ENCODE data around the gene TIAM1. TPM values are rescaled to one million over a fixed set of nuclear protein-coding genes. Genes with fewer than 3 reads are reported as not detected.
A peak's percentile ranks its signal among the peaks of the same experiment; 100 is the strongest.

TIAM1 gene
- total and polyA plus RNA-seq, 2 experiments from 2014 or later: 3.2 to 7.6 TPM

- Histone ChIP-seq H3K79me2 (ENCODE audit: insufficient read depth) (peaks cover 2% of the 10 kb centered on the region; the same call in 1 of the 2 replicates), H3F3A (ENCODE audit: insufficient read depth) (peaks cover 12% of the 10 kb centered on the region; the same call in 1 of the 2 replicates), H3K36me3 (ENCODE audit: low read depth) (no peaks in the 10 kb centered on the region), H3K4me1 (ENCODE audit: insufficient read depth) (peaks cover 2% of the 10 kb centered on the region), H3K4me2 (ENCODE audit: unreplicated experiment) (no peak overlapping the region), H3K9me2 (ENCODE audit: insufficient read depth) (no peaks in the 10 kb centered on the region), H3K27me3 (replicated peaks; ENCODE audit: insufficient read depth) (no peaks in the 10 kb centered on the region), H3K9me3 (ENCODE audit: low read depth) (no peaks in the 10 kb centered on the region), H3K27ac (no peak overlapping the region), H3K4me3 (no peak overlapping the region), H4K20me1 (ENCODE audit: insufficient read depth) (no peaks in the 10 kb centered on the region), H3K9ac (no peak overlapping the region), H2AFZ (no peak overlapping the region)
- no peak for DNase-seq
- in situ Hi-C loops (cut with MboI): no loop called here
- 67 to 69% methylated on average over 7 of the region's 7 CpGs for WGBS, 2 experiments (ENCODE audit: low coverage in 1 of 2, low lambda C conversion rate in 2 of 2, missing lambda C conversion rate in 2 of 2)
- TF ChIP-seq EZH2phosphoT487 (IDR thresholded peaks at IDR 0.05; ENCODE audit: insufficient read depth, low read depth) (no peak), EZH2 (IDR thresholded peaks at IDR 0.05; ENCODE audit: insufficient read depth, poor library complexity, severe bottlenecking) (no peak)
These were observed 4.1 kb upstream of the TIAM1 start for GRCh38 chr21:31348188-31348587.

- peaks cover 12% of the 10 kb centered on the region; the same call in 1 of the 2 replicates for H3F3A ChIP-seq (ENCODE audit: insufficient read depth)
- no peak overlapping the region for H3K4me2 ChIP-seq (ENCODE audit: unreplicated experiment)
- peaks cover 7% of the 10 kb centered on the region; the same call in 1 of the 2 replicates for H3K79me2 ChIP-seq (ENCODE audit: insufficient read depth)
- DNase-seq: peak; percentile 47
- no peak overlapping the region for H3K4me3 ChIP-seq
- no peak overlapping the region for H2AFZ ChIP-seq
- no peaks in the 10 kb centered on the region for H3K27me3 ChIP-seq (replicated peaks; ENCODE audit: insufficient read depth)
- WGBS, 2 experiments (ENCODE audit: low coverage in 1 of 2, low lambda C conversion rate in 2 of 2, missing lambda C conversion rate in 2 of 2): 48 to 54% methylated on average over 15 of the region's 15 CpGs
- no peak overlapping the region for H3K27ac ChIP-seq
- no peak overlapping the region for H3K9ac ChIP-seq
- no peak for TF ChIP-seq EZH2 (IDR thresholded peaks at IDR 0.05; ENCODE audit: insufficient read depth, poor library complexity, severe bottlenecking)
- TF ChIP-seq EZH2phosphoT487 (IDR thresholded peaks at IDR 0.05; ENCODE audit: insufficient read depth, low read depth): no peak
- H3K9me2 ChIP-seq (ENCODE audit: insufficient read depth): no peaks in the 10 kb centered on the region
- in situ Hi-C loops (cut with MboI): no loop called here
- no peaks in the 10 kb centered on the region for H3K9me3 ChIP-seq (ENCODE audit: low read depth)
- peaks cover 6% of the 10 kb centered on the region for H3K4me1 ChIP-seq (ENCODE audit: insufficient read depth)
- no peaks in the 10 kb centered on the region for H4K20me1 ChIP-seq (ENCODE audit: insufficient read depth)
- no peaks in the 10 kb centered on the region for H3K36me3 ChIP-seq (ENCODE audit: low read depth)
These were observed 3.5 kb upstream of the TIAM1 start for GRCh38 chr21:31347435-31348032.

GRCh38 chr21:31346256-31346821 lies 2.3 kb upstream of the TIAM1 start:
- Histone ChIP-seq H3K9ac (no peak overlapping the region), H2AFZ (no peak overlapping the region), H3K27ac (no peak overlapping the region), H3K4me1 (ENCODE audit: insufficient read depth) (peaks cover 6% of the 10 kb centered on the region), H3F3A (ENCODE audit: insufficient read depth) (0 out of 2 replicates have a peak, but pooled peaks cover 2% of the 10 kb centered on the region), H3K4me2 (ENCODE audit: unreplicated experiment) (no peak overlapping the region), H3K4me3 (no peak overlapping the region), H4K20me1 (ENCODE audit: insufficient read depth) (no peaks in the 10 kb centered on the region), H3K27me3 (replicated peaks; ENCODE audit: insufficient read depth) (no peaks in the 10 kb centered on the region), H3K36me3 (ENCODE audit: low read depth) (no peaks in the 10 kb centered on the region), H3K9me2 (ENCODE audit: insufficient read depth) (no peaks in the 10 kb centered on the region), H3K79me2 (ENCODE audit: insufficient read depth) (peaks cover 19% of the 10 kb centered on the region; the same call in 1 of the 2 replicates), H3K9me3 (ENCODE audit: low read depth) (no peaks in the 10 kb centered on the region)
- no peak for DNase-seq
- in situ Hi-C loops (cut with MboI): no loop called here
- 63 to 67% methylated on average over 14 of the region's 14 CpGs for WGBS, 2 experiments (ENCODE audit: low coverage in 1 of 2, low lambda C conversion rate in 2 of 2, missing lambda C conversion rate in 2 of 2)
- no peak for TF ChIP-seq EZH2phosphoT487 (IDR thresholded peaks at IDR 0.05; ENCODE audit: insufficient read depth, low read depth)
- no peak for TF ChIP-seq EZH2 (IDR thresholded peaks at IDR 0.05; ENCODE audit: insufficient read depth, poor library complexity, severe bottlenecking)

- in situ Hi-C loops (cut with MboI): no loop called here
These were observed 1.1 kb upstream of the TIAM1 start for GRCh38 chr21:31345136-31345535.

More at GRCh38 chr21:31345136-31345535, 1.1 kb upstream of the TIAM1 start:
- no peaks in the 10 kb centered on the region for H4K20me1 ChIP-seq (ENCODE audit: insufficient read depth)
- H3K4me3 ChIP-seq: no peak overlapping the region
- no peak overlapping the region for H3K27ac ChIP-seq
- H3K27me3 ChIP-seq (replicated peaks; ENCODE audit: insufficient read depth): no peaks in the 10 kb centered on the region
- no peak overlapping the region for H2AFZ ChIP-seq
- H3K4me1 ChIP-seq (ENCODE audit: insufficient read depth): peaks cover 6% of the 10 kb centered on the region; the same call in 1 of the 2 replicates
- TF ChIP-seq EZH2phosphoT487 (IDR thresholded peaks at IDR 0.05; ENCODE audit: insufficient read depth, low read depth) (no peak), EZH2 (IDR thresholded peaks at IDR 0.05; ENCODE audit: insufficient read depth, poor library complexity, severe bottlenecking) (no peak)
- H3K79me2 ChIP-seq (ENCODE audit: insufficient read depth): peaks cover 31% of the 10 kb centered on the region; the same call in 1 of the 2 replicates
- WGBS, 2 experiments (ENCODE audit: low coverage in 1 of 2, low lambda C conversion rate in 2 of 2, missing lambda C conversion rate in 2 of 2): 67 to 78% methylated on average over 2 of the region's 2 CpGs
- no peaks in the 10 kb centered on the region for H3K9me3 ChIP-seq (ENCODE audit: low read depth)
- no peak for DNase-seq
- H3K9ac ChIP-seq: no peak overlapping the region
- H3K36me3 ChIP-seq (ENCODE audit: low read depth): no peaks in the 10 kb centered on the region
- no peaks in the 10 kb centered on the region for H3F3A ChIP-seq (ENCODE audit: insufficient read depth)
- no peaks in the 10 kb centered on the region for H3K9me2 ChIP-seq (ENCODE audit: insufficient read depth)
- no peak overlapping the region for H3K4me2 ChIP-seq (ENCODE audit: unreplicated experiment)

Data from GM23248 (cell line).